ENCODE results near the gene CORO2B. TPM values are rescaled to one million over a fixed set of nuclear protein-coding genes. Genes with fewer than 3 reads are reported as not detected.

CORO2B gene
- total RNA-seq, 1 donor from 2014 or later, result 11.0 TPM

- intact Hi-C loops (cut with DNase I), result no loop called here
- peak overlapping the region; percentile 39 to 51 for H3K27ac ChIP-seq
- H3K27me3 ChIP-seq, result no peaks in the 10 kb centered on the region
- no peak overlapping the region for H3K4me3 ChIP-seq
- H3K4me1 ChIP-seq, result peaks cover 7 to 11% of the 10 kb centered on the region in 2 donors
- DNase-seq (ENCODE audit: low spot score in 2 of 2), result no peak
- H3K36me3 ChIP-seq, result no peaks in the 10 kb centered on the region
- H3K9me3 ChIP-seq, result no peaks in the 10 kb centered on the region
- TF ChIP-seq CTCF (IDR thresholded peaks at IDR 0.05), result no peak
Measured at GRCh38 chr15:68599153-68599545, 20.4 kb downstream of the CORO2B start.

GRCh38 chr15:68599560-68600071, 20.8 kb downstream of the CORO2B start:
- Histone ChIP-seq H3K36me3 (no peaks in the 10 kb centered on the region), H3K27me3 (no peaks in the 10 kb centered on the region), H3K4me3 (no peak overlapping the region), H3K9me3 (no peaks in the 10 kb centered on the region), H3K27ac (no peak overlapping the region), H3K4me1 (peaks cover 7 to 11% of the 10 kb centered on the region in 2 donors)
- no peak for DNase-seq (ENCODE audit: low spot score in 2 of 2)
- TF ChIP-seq CTCF (IDR thresholded peaks at IDR 0.05), result no peak
- intact Hi-C loops (cut with DNase I), result no loop called here

- DNase-seq (ENCODE audit: low spot score in 2 of 2), result no peak
- H3K9me3 ChIP-seq, result no peaks in the 10 kb centered on the region
- intact Hi-C loops (cut with DNase I), result no loop called here
- H3K4me3 ChIP-seq, result no peak overlapping the region
- TF ChIP-seq CTCF (IDR thresholded peaks at IDR 0.05), result no peak
- no peak overlapping the region for H3K27ac ChIP-seq
- H3K4me1 ChIP-seq, result peaks cover 7 to 11% of the 10 kb centered on the region in 2 donors
- no peaks in the 10 kb centered on the region for H3K27me3 ChIP-seq
- H3K36me3 ChIP-seq, result no peaks in the 10 kb centered on the region
Measured at GRCh38 chr15:68601206-68602197, 22.7 kb downstream of the CORO2B start.

- Histone ChIP-seq H3K27me3 (no peaks in the 10 kb centered on the region), H3K27ac (no peak overlapping the region), H3K9me3 (no peaks in the 10 kb centered on the region), H3K4me3 (no peak overlapping the region), H3K4me1 (peaks cover 10 to 14% of the 10 kb centered on the region in 2 donors), H3K36me3 (no peaks in the 10 kb centered on the region)
- no peak for DNase-seq (ENCODE audit: low spot score in 2 of 2)
- no peak for TF ChIP-seq CTCF (IDR thresholded peaks at IDR 0.05)
- intact Hi-C loops (cut with DNase I), result no loop called here
Measured at GRCh38 chr15:68602459-68603215, 23.8 kb downstream of the CORO2B start.

GRCh38 chr15:68603216-68603595, 24.4 kb downstream of the CORO2B start:
- no peak for TF ChIP-seq CTCF (IDR thresholded peaks at IDR 0.05)
- no peak for DNase-seq (ENCODE audit: low spot score in 2 of 2)
- Histone ChIP-seq H3K27ac (no peak overlapping the region), H3K4me1 (peaks cover 13 to 14% of the 10 kb centered on the region in 2 donors), H3K27me3 (no peaks in the 10 kb centered on the region), H3K9me3 (no peaks in the 10 kb centered on the region), H3K4me3 (no peak overlapping the region), H3K36me3 (no peaks in the 10 kb centered on the region)
- intact Hi-C loops (cut with DNase I), result no loop called here

Measured in ascending aorta (tissue), 2 donors.